LNCaP clone FGC (cell line): ENCODE results near the gene SHH.

Experiments
- DNase-seq: peaks from one replicate; pipeline ENCODE4 v3.0.0-alpha.2; 2011; ENCODE audit warnings: low read depth
- H3K4me3 ChIP-seq: 2 replicates; pipeline ENCODE4 v1.5.1; 2011; ENCODE audit warnings: mild to moderate bottlenecking, low read depth, low read length, control low read depth
- CTCF ChIP-seq: IDR thresholded peaks from 2 replicates; pipeline ENCODE4 v1.5.1; 2012; ENCODE audit warnings: mild to moderate bottlenecking; ENCODE audit not compliant: control insufficient read depth, insufficient read depth; ENCODE audit errors: extremely low read depth

SHH gene

GRCh38 chr7:155782466-155782865, 29.8 kb downstream of the SHH start:
- TF ChIP-seq CTCF, result no peak
- no peak overlapping the region for H3K4me3 ChIP-seq
- no peak for DNase-seq

GRCh38 chr7:155781433-155781832, 30.8 kb downstream of the SHH start:
- TF ChIP-seq CTCF, result no peak
- DNase-seq, result no peak
- no peak overlapping the region for H3K4me3 ChIP-seq

GRCh38 chr7:155780884-155781283, 31.4 kb downstream of the SHH start:
- DNase-seq, result no peak
- H3K4me3 ChIP-seq, result no peak overlapping the region
- TF ChIP-seq CTCF, result no peak

- TF ChIP-seq CTCF, result no peak
- no peak for DNase-seq
- H3K4me3 ChIP-seq, result no peak overlapping the region
Observed at GRCh38 chr7:155778349-155778748, 33.9 kb downstream of the SHH start.

- DNase-seq, result no peak
- H3K4me3 ChIP-seq, result no peak overlapping the region
- no peak for TF ChIP-seq CTCF
Observed at GRCh38 chr7:155776606-155777005, 35.7 kb downstream of the SHH start.

GRCh38 chr7:155775691-155776090, 36.6 kb downstream of the SHH start:
- no peak for TF ChIP-seq CTCF
- no peak for DNase-seq
- H3K4me3 ChIP-seq, result no peak overlapping the region

GRCh38 chr7:155774947-155775346, 37.3 kb downstream of the SHH start:
- H3K4me3 ChIP-seq, result no peak overlapping the region
- DNase-seq, result no peak
- no peak for TF ChIP-seq CTCF
